Panc1 (cell line): ENCODE results near the gene TTC28. TPM values are rescaled to one million over a fixed set of nuclear protein-coding genes. Genes with fewer than 3 reads are reported as not detected.

Experiments
- ATAC-seq: fragments of 200-7000 bp; cut with Tn5 transposase; 2 replicates; pipeline ENCODE4 v1.9.1; 2020; ENCODE audit warnings: mild to moderate bottlenecking, moderate library complexity
- BruUV-seq: library from RNA; stranded (reverse); fragments of 400-500 nt; replicated peaks from 2 replicates; lab custom pipeline; 2021; lab: Mats Ljungman, UMichigan
- CTCF ChIA-PET: fragments of 300-600 bp; sonication (Branson Sonifier 250); formaldehyde crosslinking; loops from one replicate; lab custom pipeline; 2022; ENCODE audit warnings: antibody characterized with exemption; lab: Charles Lee
- POLR2A ChIA-PET: fragments of 300-600 bp; sonication (Branson Sonifier 250); formaldehyde crosslinking; loops from one replicate; lab custom pipeline; 2022; ENCODE audit warnings: antibody characterized with exemption; lab: Charles Lee
- DNase-seq: peaks from one replicate; pipeline ENCODE4 v3.0.0-alpha.2; 2010; ENCODE audit warnings: low read depth, low spot score
- H3K27ac ChIP-seq: 2 replicates; pipeline ENCODE4 v1.5.1; 2011; ENCODE audit warnings: mild to moderate bottlenecking, low read length, inconsistent platforms
- H3K27me3 ChIP-seq: fragments of 200-500 bp; sonication (Bioruptor generic); 2 replicates; pipeline ENCODE4 v1.6.0; 2014; ENCODE audit warnings: low read length, inconsistent platforms; ENCODE audit not compliant: control insufficient read depth, insufficient read depth
- H3K36me3 ChIP-seq: fragments of 200-500 bp; sonication (Bioruptor generic); 2 replicates; pipeline ENCODE4 v1.5.1; 2014; ENCODE audit warnings: inconsistent platforms, mild to moderate bottlenecking, low read length, moderate library complexity; ENCODE audit not compliant: control insufficient read depth, insufficient read depth
- H3K4me1 ChIP-seq: 2 replicates; pipeline ENCODE4 v1.5.1; 2011; ENCODE audit warnings: inconsistent platforms, mild to moderate bottlenecking, low read length, moderate library complexity; ENCODE audit not compliant: control insufficient read depth, insufficient read depth
- H3K4me3 ChIP-seq, 2 experiments: 2 replicates each; pipeline ENCODE4 v1.5.1; 2011 to 2012; ENCODE audit warnings: low read depth in 2 of 2, low read length in 2 of 2, mild to moderate bottlenecking in 2 of 2, inconsistent platforms in 1 of 2, moderate library complexity in 1 of 2
- H3K9me3 ChIP-seq: fragments of 200-500 bp; sonication (Bioruptor generic); 2 replicates; pipeline ENCODE4 v1.5.1; 2014; ENCODE audit warnings: low read depth, mild to moderate bottlenecking, inconsistent platforms, low read length, moderate library complexity; ENCODE audit not compliant: control insufficient read depth, insufficient read depth
- POLR2AphosphoS5 ChIP-seq: IDR thresholded peaks from 2 replicates; pipeline ENCODE4 v1.6.1; 2012; ENCODE audit warnings: mild to moderate bottlenecking, low read depth, low read length, moderate library complexity
- SIN3A ChIP-seq: IDR thresholded peaks from 2 replicates; pipeline ENCODE4 v1.6.1; 2012; ENCODE audit warnings: low read depth, mild to moderate bottlenecking, low read length, moderate library complexity, borderline replicate concordance; ENCODE audit not compliant: insufficient read depth
- TCF7L2 ChIP-seq: IDR thresholded peaks from 2 replicates; pipeline ENCODE4 v1.6.1; 2011; ENCODE audit warnings: mild to moderate bottlenecking, low read depth, low read length, inconsistent platforms
- in situ Hi-C: cut with HindIII; loops from 2 replicates; pipeline ENCODE4 v1.10.0; 2016; ENCODE audit warnings: low sequenced_read_pairs, low pct_unique_long_range_greater_than_20kb
- intact Hi-C: fragments of 100-400 bp; cut with micrococcal nuclease; formaldehyde crosslinking; loops from one replicate; pipeline ENCODE4 v1.10.0; 2022; ENCODE audit not compliant: unreplicated experiment
- total RNA-seq: library from RNA; stranded (reverse); gene quantifications from one replicate; pipeline ENCODE4 v1.2.1, GENCODE V29; 2021; ENCODE audit not compliant: unreplicated experiment
- TF ChIP-seq, protein P1 (sequence below): fragments of 450-650 bp; IDR thresholded peaks from 2 replicates; pipeline ENCODE4 v1.5.1; 2017; ENCODE audit warnings: mild to moderate bottlenecking
- TF ChIP-seq, protein P2 (sequence below), 2 experiments: IDR thresholded peaks; 2 replicates each; pipeline ENCODE4 v1.6.1; 2011 to 2012; ENCODE audit warnings: low read depth in 2 of 2, control low read depth in 1 of 2, low read length in 1 of 2, mild to moderate bottlenecking in 1 of 2, moderate library complexity in 1 of 2; ENCODE audit not compliant: insufficient read depth in 1 of 2

The TTC28 gene
- total RNA-seq, 1 experiment from 2014 or later: 24.8 TPM

DNA sequence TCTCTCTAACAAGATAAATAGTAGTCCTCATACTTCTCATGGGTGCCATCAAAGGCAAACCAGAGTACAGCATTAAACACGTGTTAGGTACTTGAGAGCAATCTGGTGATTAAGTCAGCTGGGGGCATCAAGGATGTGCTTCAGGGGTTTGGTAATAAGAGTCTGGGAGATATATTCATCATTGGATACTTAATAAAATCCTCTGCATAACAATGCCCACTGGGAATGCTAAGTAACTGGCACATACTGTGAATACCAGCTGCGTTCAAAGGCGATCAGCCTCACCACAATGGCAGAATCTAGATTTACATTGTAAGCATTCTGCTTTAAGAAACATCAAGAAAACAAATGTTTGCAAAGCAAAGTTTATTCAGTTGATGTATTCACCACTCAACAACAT is 492.0 kb downstream of the TTC28 start:
- POLR2A ChIA-PET: no interaction called here
- BruUV-seq: no TSS peak

DNA sequence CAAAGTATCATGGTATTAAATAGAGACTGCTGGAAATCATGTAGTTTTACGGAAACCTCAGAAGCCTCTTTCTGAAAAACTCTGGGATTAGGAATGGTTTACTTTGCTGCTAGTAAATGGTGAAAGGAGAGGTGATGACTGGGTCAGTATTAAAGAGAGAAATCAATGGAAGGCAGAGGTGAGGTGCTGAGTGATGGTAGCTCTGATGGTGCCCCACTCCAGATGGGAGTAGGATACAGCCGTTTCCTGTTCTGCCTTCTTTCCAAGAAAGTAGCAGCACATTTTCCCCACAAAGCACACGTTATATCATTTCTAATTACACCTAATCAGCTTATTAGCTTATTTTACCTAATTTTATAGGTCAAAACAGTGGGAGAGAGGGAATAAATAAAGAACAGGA is 493.0 kb downstream of the TTC28 start:
- BruUV-seq: no TSS peak
- Histone ChIP-seq H3K4me3 (no peak overlapping the region), H3K36me3 (no peaks in the 10 kb centered on the region), H3K9me3 (no peaks in the 10 kb centered on the region), H3K4me1 (no peaks in the 10 kb centered on the region), H3K27ac (no peak overlapping the region), H3K27me3 (no peaks in the 10 kb centered on the region)
- ChIA-PET CTCF (no interaction called here), POLR2A (no interaction called here)
- no peak for TF ChIP-seq POLR2AphosphoS5
- TF ChIP-seq, protein P1, sequence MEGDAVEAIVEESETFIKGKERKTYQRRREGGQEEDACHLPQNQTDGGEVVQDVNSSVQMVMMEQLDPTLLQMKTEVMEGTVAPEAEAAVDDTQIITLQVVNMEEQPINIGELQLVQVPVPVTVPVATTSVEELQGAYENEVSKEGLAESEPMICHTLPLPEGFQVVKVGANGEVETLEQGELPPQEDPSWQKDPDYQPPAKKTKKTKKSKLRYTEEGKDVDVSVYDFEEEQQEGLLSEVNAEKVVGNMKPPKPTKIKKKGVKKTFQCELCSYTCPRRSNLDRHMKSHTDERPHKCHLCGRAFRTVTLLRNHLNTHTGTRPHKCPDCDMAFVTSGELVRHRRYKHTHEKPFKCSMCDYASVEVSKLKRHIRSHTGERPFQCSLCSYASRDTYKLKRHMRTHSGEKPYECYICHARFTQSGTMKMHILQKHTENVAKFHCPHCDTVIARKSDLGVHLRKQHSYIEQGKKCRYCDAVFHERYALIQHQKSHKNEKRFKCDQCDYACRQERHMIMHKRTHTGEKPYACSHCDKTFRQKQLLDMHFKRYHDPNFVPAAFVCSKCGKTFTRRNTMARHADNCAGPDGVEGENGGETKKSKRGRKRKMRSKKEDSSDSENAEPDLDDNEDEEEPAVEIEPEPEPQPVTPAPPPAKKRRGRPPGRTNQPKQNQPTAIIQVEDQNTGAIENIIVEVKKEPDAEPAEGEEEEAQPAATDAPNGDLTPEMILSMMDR: no peak
- no peak for TF ChIP-seq SIN3A
- TF ChIP-seq, protein P2, sequence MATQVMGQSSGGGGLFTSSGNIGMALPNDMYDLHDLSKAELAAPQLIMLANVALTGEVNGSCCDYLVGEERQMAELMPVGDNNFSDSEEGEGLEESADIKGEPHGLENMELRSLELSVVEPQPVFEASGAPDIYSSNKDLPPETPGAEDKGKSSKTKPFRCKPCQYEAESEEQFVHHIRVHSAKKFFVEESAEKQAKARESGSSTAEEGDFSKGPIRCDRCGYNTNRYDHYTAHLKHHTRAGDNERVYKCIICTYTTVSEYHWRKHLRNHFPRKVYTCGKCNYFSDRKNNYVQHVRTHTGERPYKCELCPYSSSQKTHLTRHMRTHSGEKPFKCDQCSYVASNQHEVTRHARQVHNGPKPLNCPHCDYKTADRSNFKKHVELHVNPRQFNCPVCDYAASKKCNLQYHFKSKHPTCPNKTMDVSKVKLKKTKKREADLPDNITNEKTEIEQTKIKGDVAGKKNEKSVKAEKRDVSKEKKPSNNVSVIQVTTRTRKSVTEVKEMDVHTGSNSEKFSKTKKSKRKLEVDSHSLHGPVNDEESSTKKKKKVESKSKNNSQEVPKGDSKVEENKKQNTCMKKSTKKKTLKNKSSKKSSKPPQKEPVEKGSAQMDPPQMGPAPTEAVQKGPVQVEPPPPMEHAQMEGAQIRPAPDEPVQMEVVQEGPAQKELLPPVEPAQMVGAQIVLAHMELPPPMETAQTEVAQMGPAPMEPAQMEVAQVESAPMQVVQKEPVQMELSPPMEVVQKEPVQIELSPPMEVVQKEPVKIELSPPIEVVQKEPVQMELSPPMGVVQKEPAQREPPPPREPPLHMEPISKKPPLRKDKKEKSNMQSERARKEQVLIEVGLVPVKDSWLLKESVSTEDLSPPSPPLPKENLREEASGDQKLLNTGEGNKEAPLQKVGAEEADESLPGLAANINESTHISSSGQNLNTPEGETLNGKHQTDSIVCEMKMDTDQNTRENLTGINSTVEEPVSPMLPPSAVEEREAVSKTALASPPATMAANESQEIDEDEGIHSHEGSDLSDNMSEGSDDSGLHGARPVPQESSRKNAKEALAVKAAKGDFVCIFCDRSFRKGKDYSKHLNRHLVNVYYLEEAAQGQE (IDR thresholded peaks at IDR 0.05; ENCODE audit: insufficient read depth in 1 of 2, low read depth in 2 of 2, low read length in 1 of 2): no peak
- no peak for TF ChIP-seq TCF7L2
- in situ Hi-C loops (no loop called here), intact Hi-C loops (no loop called here)
- DNase-seq (no peak), ATAC-seq (no peak)

More for the DNA sequence above, 492.0 kb downstream of the TTC28 start:
- ATAC-seq (no peak), DNase-seq (no peak)
- TF ChIP-seq TCF7L2 (no peak), POLR2AphosphoS5 (no peak), SIN3A (no peak)
- TF ChIP-seq, protein P1: no peak
- TF ChIP-seq, protein P2 (IDR thresholded peaks at IDR 0.05; ENCODE audit: insufficient read depth in 1 of 2, low read depth in 2 of 2, low read length in 1 of 2): no peak
- H3K4me3 ChIP-seq: no peak overlapping the region
- H3K4me1 ChIP-seq: no peaks in the 10 kb centered on the region
- no peaks in the 10 kb centered on the region for H3K27me3 ChIP-seq
- no peak overlapping the region for H3K27ac ChIP-seq
- intact Hi-C loops: no loop called here
- CTCF ChIA-PET: no interaction called here
- H3K36me3 ChIP-seq: no peaks in the 10 kb centered on the region
- in situ Hi-C loops: no loop called here
- no peaks in the 10 kb centered on the region for H3K9me3 ChIP-seq
